ENCODE measurements around the gene ZNF74.

The ZNF74 gene

GRCh38 chr22:20433191-20433590, 39.2 kb downstream of the ZNF74 start:
- no peak for DNase-seq

GRCh38 chr22:20433686-20434241, 39.8 kb downstream of the ZNF74 start:
- DNase-seq, result no peak

- DNase-seq, result no peak
These were observed 40.4 kb downstream of the ZNF74 start for GRCh38 chr22:20434264-20434751.

- DNase-seq, result no peak
These were observed 40.8 kb downstream of the ZNF74 start for GRCh38 chr22:20434773-20435172.

- DNase-seq, result peak; percentile 23
These were observed 41.7 kb downstream of the ZNF74 start for GRCh38 chr22:20435436-20436306.

GRCh38 chr22:20436307-20436767, 42.4 kb downstream of the ZNF74 start:
- DNase-seq, result peak; percentile 82

GRCh38 chr22:20436768-20437612, 43.0 kb downstream of the ZNF74 start:
- DNase-seq, result peak; percentile 73

GRCh38 chr22:20437613-20438426, 43.9 kb downstream of the ZNF74 start, which contains the start of gene SCARF2:
TSS of gene SCARF2 (minus strand) at chr22:20437825. CDS start at chr22:20437754, 71 bp downstream.
- peak; percentile 82 for DNase-seq

- DNase-seq, result no peak
These were observed 44.4 kb downstream of the ZNF74 start for GRCh38 chr22:20438427-20438677.

GRCh38 chr22:20438678-20439492, 44.9 kb downstream of the ZNF74 start:
- peak; percentile 4 for DNase-seq

- no peak for DNase-seq
These were observed 45.6 kb downstream of the ZNF74 start for GRCh38 chr22:20439556-20439927.

- peak; percentile 1 for DNase-seq
These were observed 46.1 kb downstream of the ZNF74 start for GRCh38 chr22:20439928-20440575.

GRCh38 chr22:20440637-20441591, 47.0 kb downstream of the ZNF74 start:
- no peak for DNase-seq

- no peak for DNase-seq
These were observed 47.9 kb downstream of the ZNF74 start for GRCh38 chr22:20441631-20442484.

- DNase-seq, result no peak
These were observed 48.7 kb downstream of the ZNF74 start for GRCh38 chr22:20442485-20443284.

- DNase-seq, result no peak
These were observed 50.4 kb downstream of the ZNF74 start for GRCh38 chr22:20444325-20444724.

- DNase-seq, result no peak
These were observed 52.5 kb downstream of the ZNF74 start for GRCh38 chr22:20446383-20446970.

Measured in right kidney (tissue), 1 donor.